Measurements from ENCODE around the gene DCAF17. TPM values are rescaled to one million over a fixed set of nuclear protein-coding genes. Genes with fewer than 3 reads are reported as not detected.

Gene DCAF17
- total and polyA plus RNA-seq, 5 donors = 2.9 to 12.1 (median 7.8) TPM

- DNase-seq = no peak
- H3K27me3 ChIP-seq (ENCODE audit: control insufficient read depth, insufficient read depth) = no peaks in the 10 kb centered on the region
- H3K4me3 ChIP-seq (ENCODE audit: low read length) = no peak overlapping the region
- no peak for ATAC-seq
- H3K9me3 ChIP-seq (ENCODE audit: control insufficient read depth, low read length) = no peaks in the 10 kb centered on the region
- H3K4me1 ChIP-seq (ENCODE audit: control insufficient read depth, insufficient read depth, low read length) = peaks cover 4% of the 10 kb centered on the region
- 97% methylated on average over 7 of the region's 7 CpGs for WGBS
- no peak overlapping the region for H3K27ac ChIP-seq (ENCODE audit: low read length)
- intact Hi-C loops (cut with DNase I) = loop anchor here in 1 of 4 donors (10.0 kb wide), 1 partner anchor 94 kb away; the partner anchor contains the start of gene CYBRD1
These were observed 3.3 kb upstream of the DCAF17 start for GRCh38 chr2:171430516-171431410.

GRCh38 chr2:171431677-171432167 lies 2.3 kb upstream of the DCAF17 start:
- no peak overlapping the region for H3K27ac ChIP-seq (ENCODE audit: low read length)
- WGBS = 96% methylated on average over 9 of the region's 9 CpGs
- intact Hi-C loops (cut with DNase I) = loop anchor here in 1 of 4 donors (10.0 kb wide), 1 partner anchor 93 kb away; the partner anchor contains the start of gene CYBRD1
- DNase-seq (peak in 2 of 3 donors; percentile 57 to 58), ATAC-seq (no peak)
- no peak overlapping the region for H3K4me3 ChIP-seq (ENCODE audit: low read length)
- no peaks in the 10 kb centered on the region for H3K9me3 ChIP-seq (ENCODE audit: control insufficient read depth, low read length)
- no peaks in the 10 kb centered on the region for H3K27me3 ChIP-seq (ENCODE audit: control insufficient read depth, insufficient read depth)
- H3K4me1 ChIP-seq (ENCODE audit: control insufficient read depth, insufficient read depth, low read length) = peaks cover 4% of the 10 kb centered on the region

- no peak overlapping the region for H3K27ac ChIP-seq (ENCODE audit: low read length)
- DNase-seq (no peak), ATAC-seq (no peak)
- H3K4me3 ChIP-seq (ENCODE audit: low read length) = no peak overlapping the region
- no peaks in the 10 kb centered on the region for H3K27me3 ChIP-seq (ENCODE audit: control insufficient read depth, insufficient read depth)
- intact Hi-C loops (cut with DNase I) = loop anchor here in 1 of 4 donors (10.0 kb wide), 1 partner anchor 92 kb away; the partner anchor contains the start of gene CYBRD1
- peaks cover 4% of the 10 kb centered on the region for H3K4me1 ChIP-seq (ENCODE audit: control insufficient read depth, insufficient read depth, low read length)
- 59% methylated on average over 4 of the region's 4 CpGs for WGBS
- H3K9me3 ChIP-seq (ENCODE audit: control insufficient read depth, low read length) = no peaks in the 10 kb centered on the region
These were observed 1.6 kb upstream of the DCAF17 start for GRCh38 chr2:171432206-171432968.

GRCh38 chr2:171432969-171433762 lies 860 bp upstream of the DCAF17 start:
- Histone ChIP-seq H3K27ac (ENCODE audit: low read length) (peak overlapping the region; percentile 25), H3K9me3 (ENCODE audit: control insufficient read depth, low read length) (no peaks in the 10 kb centered on the region), H3K4me1 (ENCODE audit: control insufficient read depth, insufficient read depth, low read length) (peaks cover 4% of the 10 kb centered on the region), H3K4me3 (ENCODE audit: low read length) (peak overlapping the region; percentile 90), H3K27me3 (ENCODE audit: control insufficient read depth, insufficient read depth) (no peaks in the 10 kb centered on the region)
- peak in 1 of 3 donors; percentile 57 for DNase-seq
- intact Hi-C loops (cut with DNase I) = loop anchor here in 1 of 4 donors (10.0 kb wide), 1 partner anchor 92 kb away; the partner anchor contains the start of gene CYBRD1
- 31% methylated on average over 20 of the region's 20 CpGs for WGBS
- no peak for ATAC-seq

GRCh38 chr2:171433763-171434012 lies 338 bp upstream of the DCAF17 start, which contains the start of gene METTL8:
Gene METTL8 (minus strand): TSS chr2:171433990. CDS start chr2:171392185, 41,805 bp downstream.
- ATAC-seq = no peak
- H3K9me3 ChIP-seq (ENCODE audit: control insufficient read depth, low read length) = no peaks in the 10 kb centered on the region
- peak within 1 kb of the TSS; percentile 88 for H3K27ac ChIP-seq (ENCODE audit: low read length)
- DNase-seq = no peak
- peaks cover 4% of the 10 kb centered on the region for H3K4me1 ChIP-seq (ENCODE audit: control insufficient read depth, insufficient read depth, low read length)
- under 1% methylated on average over 15 of the region's 15 CpGs for WGBS
- H3K27me3 ChIP-seq (ENCODE audit: control insufficient read depth, insufficient read depth) = no peaks in the 10 kb centered on the region
- peak within 1 kb of the TSS; percentile 90 for H3K4me3 ChIP-seq (ENCODE audit: low read length)
- intact Hi-C loops (cut with DNase I) = loop anchor here in 1 of 4 donors (10.0 kb wide), 1 partner anchor 91 kb away; the partner anchor contains the start of gene CYBRD1

- H3K9me3 ChIP-seq (ENCODE audit: control insufficient read depth, low read length) = no peaks in the 10 kb centered on the region
- intact Hi-C loops (cut with DNase I) = loop anchor here in 1 of 4 donors (10.0 kb wide), 1 partner anchor 88 kb away; the partner anchor contains the start of gene CYBRD1
- H3K27ac ChIP-seq (ENCODE audit: low read length) = no peak overlapping the region
- peaks cover 4% of the 10 kb centered on the region for H3K4me1 ChIP-seq (ENCODE audit: control insufficient read depth, insufficient read depth, low read length)
- no peak overlapping the region for H3K4me3 ChIP-seq (ENCODE audit: low read length)
- DNase-seq (no peak), ATAC-seq (no peak)
- H3K27me3 ChIP-seq (ENCODE audit: control insufficient read depth, insufficient read depth) = no peaks in the 10 kb centered on the region
- WGBS = 100% methylated on average over 1 of the region's 1 CpG
These were observed 2.3 kb downstream of the DCAF17 start for GRCh38 chr2:171436307-171436706.

GRCh38 chr2:171441470-171441869 lies 7.4 kb downstream of the DCAF17 start:
- ATAC-seq (no peak), DNase-seq (no peak)
- Histone ChIP-seq H3K27ac (ENCODE audit: low read length) (no peak overlapping the region), H3K27me3 (ENCODE audit: control insufficient read depth, insufficient read depth) (no peaks in the 10 kb centered on the region), H3K4me3 (ENCODE audit: low read length) (no peak overlapping the region), H3K9me3 (ENCODE audit: control insufficient read depth, low read length) (no peaks in the 10 kb centered on the region), H3K4me1 (ENCODE audit: control insufficient read depth, insufficient read depth, low read length) (no peaks in the 10 kb centered on the region)
- intact Hi-C loops (cut with DNase I) = no loop called here

GRCh38 chr2:171447675-171448074 lies 13.6 kb downstream of the DCAF17 start:
- no peak overlapping the region for H3K27ac ChIP-seq (ENCODE audit: low read length)
- DNase-seq (no peak), ATAC-seq (no peak)
- 90% methylated on average over 2 of the region's 2 CpGs for WGBS
- no peaks in the 10 kb centered on the region for H3K9me3 ChIP-seq (ENCODE audit: control insufficient read depth, low read length)
- H3K27me3 ChIP-seq (ENCODE audit: control insufficient read depth, insufficient read depth) = no peaks in the 10 kb centered on the region
- intact Hi-C loops (cut with DNase I) = no loop called here
- H3K4me1 ChIP-seq (ENCODE audit: control insufficient read depth, insufficient read depth, low read length) = no peaks in the 10 kb centered on the region
- no peak overlapping the region for H3K4me3 ChIP-seq (ENCODE audit: low read length)

GRCh38 chr2:171451074-171451473 lies 17.0 kb downstream of the DCAF17 start:
- no peaks in the 10 kb centered on the region for H3K9me3 ChIP-seq (ENCODE audit: control insufficient read depth, low read length)
- H3K4me3 ChIP-seq (ENCODE audit: low read length) = no peak overlapping the region
- DNase-seq (no peak), ATAC-seq (no peak)
- no peak overlapping the region for H3K27ac ChIP-seq (ENCODE audit: low read length)
- intact Hi-C loops (cut with DNase I) = no loop called here
- H3K4me1 ChIP-seq (ENCODE audit: control insufficient read depth, insufficient read depth, low read length) = no peaks in the 10 kb centered on the region
- no peaks in the 10 kb centered on the region for H3K27me3 ChIP-seq (ENCODE audit: control insufficient read depth, insufficient read depth)

GRCh38 chr2:171452773-171453172 lies 18.7 kb downstream of the DCAF17 start:
- H3K4me3 ChIP-seq (ENCODE audit: low read length) = no peak overlapping the region
- H3K27me3 ChIP-seq (ENCODE audit: control insufficient read depth, insufficient read depth) = no peaks in the 10 kb centered on the region
- H3K9me3 ChIP-seq (ENCODE audit: control insufficient read depth, low read length) = no peaks in the 10 kb centered on the region
- no peak for DNase-seq
- WGBS = 94% methylated on average over 4 of the region's 4 CpGs
- ATAC-seq = no peak
- H3K4me1 ChIP-seq (ENCODE audit: control insufficient read depth, insufficient read depth, low read length) = no peaks in the 10 kb centered on the region
- no peak overlapping the region for H3K27ac ChIP-seq (ENCODE audit: low read length)
- intact Hi-C loops (cut with DNase I) = no loop called here
